ENCODE data around the gene SKI. TPM values are rescaled to one million over a fixed set of nuclear protein-coding genes. Genes with fewer than 3 reads are reported as not detected.
A peak's percentile ranks its signal among the peaks of the same experiment; 100 is the strongest.

SKI gene
- total and polyA plus RNA-seq, 9 of the 15 experiments (the other 6 are each of a cell fraction or from before 2014, with no cell fraction given): 0.10 to 60.5 (median 4.6) TPM

- CTCF ChIA-PET (ENCODE audit: low intra/inter-chr PET ratio): no interaction called here
- H4K20me1 ChIP-seq (replicated peaks; ENCODE audit: control insufficient read depth, insufficient read depth, low read length): peaks cover 19% of the 10 kb centered on the region; the same call in 1 of the 2 replicates
Measured at GRCh38 chr1:2283371-2283990, 55.4 kb downstream of the SKI start.

More at GRCh38 chr1:2283371-2283990, 55.4 kb downstream of the SKI start:
- WGBS (ENCODE audit: insufficient coverage, low coverage, missing lambda C conversion rate): 93% methylated on average over 20 of the region's 21 CpGs
- H3K36me3 ChIP-seq (ENCODE audit: control insufficient read depth, insufficient read depth, low read length): peaks cover 4% of the 10 kb centered on the region; the same call in 1 of the 3 replicates
- no peak overlapping the region for H3K27ac ChIP-seq (ENCODE audit: extremely low read depth, low read depth, low read length)
- no peak for ATAC-seq
- BruUV-seq (replicated peaks): no TSS peak
- peaks cover 6 to 49% of the 10 kb centered on the region in 2 experiments; a peak in 4 of 5 replicates for H3K4me1 ChIP-seq (replicated peaks in 1 of 2; ENCODE audit: control insufficient read depth in 2 of 2, insufficient read depth in 2 of 2, low read length in 2 of 2)
- in situ Hi-C loops (cut with MboI) (no loop called here), intact Hi-C loops (cut with micrococcal nuclease) (no loop called here)
- H3K4me3 ChIP-seq: no peak overlapping the region
- peak overlapping the region in 1 of 2 experiments; percentile 81; a peak in 2 of 4 replicates for H3K9ac ChIP-seq (ENCODE audit: insufficient read depth in 1 of 2, low read depth in 2 of 2, low read length in 2 of 2)
- H3K4me2 ChIP-seq (ENCODE audit: insufficient read depth, low read length): no peak overlapping the region
- H3K9me1 ChIP-seq (ENCODE audit: control insufficient read depth, insufficient read depth, low read length): peaks cover 9% of the 10 kb centered on the region
- TF ChIP-seq MTA3 (IDR thresholded peaks at IDR 0.05; ENCODE audit: borderline replicate concordance) (no peak), HCFC1 (IDR thresholded peaks at IDR 0.05; ENCODE audit: low read depth, low read length) (no peak), HNRNPUL1 (IDR thresholded peaks at IDR 0.05; ENCODE audit: low read length) (no peak), CTCFL (IDR thresholded peaks at IDR 0.05; ENCODE audit: borderline replicate concordance, insufficient read depth, low read depth, low read length, poor library complexity, severe bottlenecking) (no peak), POLR2B (IDR thresholded peaks at IDR 0.05; ENCODE audit: low read depth, partially characterized antibody) (no peak), HMBOX1 (IDR thresholded peaks at IDR 0.05) (no peak), THAP7 (CRISPR knock-in tag; IDR thresholded peaks at IDR 0.05) (no peak), SUPT5H (IDR thresholded peaks at IDR 0.05) (no peak), ETV5 (CRISPR knock-in tag; IDR thresholded peaks at IDR 0.05; ENCODE audit: low read depth) (no peak), ZNF668 (CRISPR knock-in tag; IDR thresholded peaks at IDR 0.05) (no peak), TRIM24 (IDR thresholded peaks at IDR 0.05) (no peak), ATF6 (CRISPR knock-in tag; IDR thresholded peaks at IDR 0.05) (no peak)
- POLR2A ChIA-PET: interaction anchor here (0.7 to 0.9 kb wide), 3 partner anchors 13 to 107 kb away, joined by 3 to 5 read pairs (median 3); no protein-coding TSS in a partner anchor
- H3K27me3 ChIP-seq (ENCODE audit: control insufficient read depth in 2 of 2, insufficient read depth in 2 of 2, low read length in 2 of 2): no peaks in the 10 kb centered on the region
- FAIRE-seq: no peak
- H2AFZ ChIP-seq (ENCODE audit: low read depth, low read length): no peak overlapping the region
- peaks cover 2% of the 10 kb centered on the region for H3K9me3 ChIP-seq (replicated peaks; ENCODE audit: control insufficient read depth, insufficient read depth, low read depth, low read length)
- no peak for DNase-seq (ENCODE audit: extremely low read depth in 1 of 4, low spot score in 3 of 4)
- H3K79me2 ChIP-seq (ENCODE audit: control insufficient read depth, insufficient read depth, low read length): peaks cover 57% of the 10 kb centered on the region

Data from K562 (cell line).